Activated T-helper 1 cell treated with anti-CD3 and anti-CD28 coated beads, Interleukin-12 subunit alpha, Interleukin-12 subunit beta, Interleukin-2, Interleukin-4 antibody, amounts not matched to agents 30 ng/mL and 10 ng/mL and 1 ng/mL, durations not matched to agents 14 hours and 24 hours and 36 hours (primary cell): ENCODE measurements around the gene ATIC. TPM values are rescaled to one million over a fixed set of nuclear protein-coding genes. Genes with fewer than 3 reads are reported as not detected.

ENCODE experiments used
- DNase-seq: peaks from one replicate; pipeline ENCODE4 v3.0.0; 2021; ENCODE audit warnings: low spot score
- H3K27ac Mint-ChIP-seq: one replicate; pipeline ENCODE4 v1.8.0; 2021; ENCODE audit warnings: mild to moderate bottlenecking, mixed read lengths
- H3K27me3 Mint-ChIP-seq: one replicate; pipeline ENCODE4 v1.8.0; 2022; ENCODE audit warnings: mild to moderate bottlenecking, moderate library complexity, mixed read lengths; ENCODE audit not compliant: insufficient read depth
- H3K36me3 Mint-ChIP-seq: one replicate; pipeline ENCODE4 v1.8.0; 2021; ENCODE audit warnings: low read depth, mixed read lengths
- H3K4me1 Mint-ChIP-seq: one replicate; pipeline ENCODE4 v1.8.0; 2021; ENCODE audit warnings: low read depth, mixed read lengths
- H3K4me3 Mint-ChIP-seq: one replicate; pipeline ENCODE4 v1.8.0; 2021; ENCODE audit warnings: mild to moderate bottlenecking, moderate library complexity, mixed read lengths
- H3K9me3 Mint-ChIP-seq: one replicate; pipeline ENCODE4 v1.8.0; 2021; ENCODE audit warnings: mixed read lengths
- intact Hi-C: fragments of 100-400 bp; cut with micrococcal nuclease; formaldehyde crosslinking; loops from one replicate; pipeline ENCODE4 v1.15.1; 2024
- total RNA-seq: library from RNA; stranded (reverse); gene quantifications from 2 replicates; pipeline ENCODE4 v1.2.3, GENCODE V29; 2022

Gene ATIC
- total RNA-seq, 1 donor from 2014 or later, result 299 TPM

DNA sequence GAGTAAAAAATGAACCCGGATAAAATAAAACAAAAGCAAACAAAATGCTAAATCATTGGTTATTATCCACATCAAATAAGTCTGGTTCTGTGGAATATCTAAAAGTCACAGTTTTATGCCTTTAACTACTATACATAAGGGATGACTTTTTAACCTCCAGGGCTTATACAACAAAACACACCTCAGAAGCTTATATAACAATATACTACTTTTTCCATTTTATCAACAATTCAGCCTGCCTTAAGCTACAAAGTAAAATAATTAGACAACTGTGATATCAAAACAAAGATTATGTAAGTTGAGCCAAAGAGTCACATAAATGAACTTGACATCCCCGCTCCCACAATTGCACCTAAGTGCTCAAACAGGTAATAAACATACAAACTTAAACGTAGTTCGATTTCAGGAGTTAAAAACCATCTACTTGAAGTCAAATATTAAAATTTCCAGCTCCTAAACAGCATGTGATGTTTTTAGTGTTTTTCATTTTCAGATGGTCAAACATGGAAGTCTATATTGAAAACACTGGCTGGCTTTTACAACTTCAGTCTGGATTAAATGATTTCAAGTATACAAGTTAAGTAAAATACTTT is 54.7 kb downstream of the ATIC start:
- Mint-ChIP-seq H3K27me3 (no peaks in the 10 kb centered on the region), H3K27ac (no peak overlapping the region), H3K4me1 (no peaks in the 10 kb centered on the region), H3K9me3 (no peaks in the 10 kb centered on the region), H3K36me3 (peaks cover 16% of the 10 kb centered on the region), H3K4me3 (no peak overlapping the region)
- no peak for DNase-seq
- intact Hi-C loops, result no loop called here

DNA sequence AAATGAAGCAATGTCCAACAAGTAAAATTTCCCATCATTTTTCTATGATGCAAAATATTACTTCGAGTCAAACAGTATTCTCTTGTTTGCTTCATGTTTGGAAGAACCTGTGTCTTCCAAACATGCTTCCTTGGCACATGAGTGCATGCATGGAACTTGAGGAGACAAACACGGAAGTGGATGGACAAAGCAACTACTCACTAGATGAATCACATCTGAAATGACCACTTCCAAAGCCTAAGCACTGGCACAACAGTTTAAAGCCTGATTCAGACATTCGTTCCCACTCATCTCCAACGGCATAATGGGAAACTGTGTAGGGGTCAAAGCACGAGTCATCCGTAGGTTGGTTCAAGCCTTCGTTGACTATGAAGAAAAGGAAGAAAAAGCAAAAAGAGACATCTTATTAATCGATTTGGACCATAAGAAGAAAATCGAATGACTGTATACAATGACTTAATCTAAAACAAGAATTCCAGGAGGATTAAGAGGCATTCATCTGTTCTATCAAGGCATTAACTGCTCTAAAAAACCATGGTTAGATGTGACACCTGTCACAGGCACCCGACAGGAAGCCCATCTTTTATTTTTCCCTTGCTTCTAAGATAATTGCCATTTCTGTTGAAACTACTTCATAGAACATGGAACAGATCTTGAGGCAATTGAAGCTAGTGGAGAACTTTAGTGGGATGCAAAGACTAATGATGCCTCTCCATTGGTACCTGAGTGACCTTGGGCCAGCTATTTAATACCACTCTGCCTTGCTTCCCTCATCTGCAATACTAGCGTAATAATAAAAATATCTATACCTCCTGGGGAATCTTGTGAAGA is 56.0 kb downstream of the ATIC start:
- no peak overlapping the region for H3K27ac Mint-ChIP-seq
- H3K36me3 Mint-ChIP-seq, result peaks cover 14% of the 10 kb centered on the region
- no peaks in the 10 kb centered on the region for H3K9me3 Mint-ChIP-seq
- H3K27me3 Mint-ChIP-seq, result no peaks in the 10 kb centered on the region
- intact Hi-C loops, result no loop called here
- no peaks in the 10 kb centered on the region for H3K4me1 Mint-ChIP-seq
- DNase-seq, result no peak
- H3K4me3 Mint-ChIP-seq, result no peak overlapping the region

DNA sequence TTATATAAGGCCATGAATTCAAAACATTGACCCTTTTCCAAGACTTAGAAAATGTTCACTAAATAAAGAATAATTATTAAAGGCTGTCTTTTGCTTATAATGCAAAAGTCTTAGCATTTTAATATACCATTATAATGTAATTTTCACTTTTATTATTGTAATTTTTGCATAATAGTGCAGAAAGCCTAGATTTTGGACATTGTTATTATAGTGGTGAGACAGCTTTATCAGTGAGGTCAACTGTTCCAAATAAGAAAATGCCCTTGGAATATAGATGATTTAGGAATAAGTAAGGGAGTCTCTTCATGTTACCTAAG is 56.6 kb downstream of the ATIC start:
- no peak overlapping the region for H3K27ac Mint-ChIP-seq
- H3K4me3 Mint-ChIP-seq, result no peak overlapping the region
- H3K9me3 Mint-ChIP-seq, result no peaks in the 10 kb centered on the region
- H3K36me3 Mint-ChIP-seq, result peaks cover 12% of the 10 kb centered on the region
- H3K4me1 Mint-ChIP-seq, result no peaks in the 10 kb centered on the region
- H3K27me3 Mint-ChIP-seq, result no peaks in the 10 kb centered on the region
- intact Hi-C loops, result no loop called here
- DNase-seq, result no peak

DNA sequence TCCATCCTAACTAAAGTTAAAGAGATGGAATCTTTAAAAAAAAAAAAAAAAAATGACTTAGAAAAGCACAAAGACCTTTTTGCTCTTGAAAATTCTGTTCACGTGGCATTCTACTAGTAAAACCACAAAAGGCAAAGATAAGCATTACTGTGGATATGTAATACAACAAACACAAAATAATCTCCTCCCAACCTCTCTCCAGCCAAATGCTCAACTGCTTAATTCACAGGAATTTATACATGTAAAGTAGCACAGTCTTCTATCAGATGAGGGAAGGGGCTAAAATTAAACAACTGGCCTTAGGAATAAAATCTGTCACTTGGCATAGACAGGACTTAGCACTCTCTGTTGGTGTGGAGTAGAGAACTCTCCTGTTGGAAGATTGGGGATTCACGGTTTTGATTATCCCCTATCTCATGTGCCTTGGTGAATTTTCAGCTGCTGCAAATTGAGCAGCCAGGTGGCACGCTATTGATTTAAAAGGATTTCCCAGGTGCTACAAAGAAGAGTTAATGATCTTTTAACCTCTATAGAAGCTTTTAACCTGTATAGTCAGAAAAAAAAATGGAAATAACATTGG is 57.4 kb downstream of the ATIC start:
- no peaks in the 10 kb centered on the region for H3K4me1 Mint-ChIP-seq
- H3K9me3 Mint-ChIP-seq, result peaks cover 4% of the 10 kb centered on the region
- intact Hi-C loops, result no loop called here
- no peak for DNase-seq
- H3K36me3 Mint-ChIP-seq, result peaks cover 11% of the 10 kb centered on the region
- no peak overlapping the region for H3K27ac Mint-ChIP-seq
- H3K27me3 Mint-ChIP-seq, result no peaks in the 10 kb centered on the region
- H3K4me3 Mint-ChIP-seq, result no peak overlapping the region

DNA sequence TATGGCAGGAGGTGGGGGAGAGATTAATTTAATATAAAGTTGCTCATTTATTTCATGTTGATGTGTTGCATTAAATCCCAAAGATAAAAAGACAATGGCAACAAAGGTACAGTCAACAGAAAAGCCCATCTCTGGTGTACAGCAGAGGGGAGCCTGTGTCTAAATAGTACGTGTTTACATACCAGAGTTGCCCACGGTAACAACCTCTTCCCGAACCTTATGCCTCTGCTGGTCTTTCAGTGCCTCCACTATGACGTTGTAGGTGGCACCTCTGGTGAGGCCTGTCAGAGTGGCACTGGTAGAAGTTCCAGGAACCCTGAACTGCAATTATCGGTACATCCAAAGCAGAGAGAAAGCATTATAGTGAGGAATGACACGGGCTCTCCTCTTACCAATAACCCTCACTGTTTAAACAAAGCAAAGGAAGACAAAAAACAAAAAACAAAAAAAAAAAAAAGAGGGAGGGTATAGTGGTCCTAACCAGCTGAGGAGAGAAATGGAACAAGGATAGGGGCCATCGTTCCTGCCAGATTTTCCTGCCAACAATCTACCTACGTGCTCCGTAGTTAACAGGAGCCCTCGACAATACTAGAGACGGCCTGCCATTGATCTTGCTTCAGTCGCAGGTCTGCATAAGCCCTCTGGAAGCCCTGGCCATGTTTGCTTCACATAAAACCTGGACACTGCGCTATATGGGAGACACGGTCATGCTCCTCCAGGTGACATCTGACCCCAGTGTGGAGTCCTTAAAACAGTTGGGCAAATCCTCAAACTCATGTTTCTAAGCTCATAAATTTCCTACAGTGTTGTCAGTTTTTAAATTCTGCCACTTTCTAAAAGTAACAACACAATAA is 58.5 kb downstream of the ATIC start:
- no peak overlapping the region for H3K4me3 Mint-ChIP-seq
- intact Hi-C loops, result no loop called here
- peaks cover 10% of the 10 kb centered on the region for H3K9me3 Mint-ChIP-seq

DNA sequence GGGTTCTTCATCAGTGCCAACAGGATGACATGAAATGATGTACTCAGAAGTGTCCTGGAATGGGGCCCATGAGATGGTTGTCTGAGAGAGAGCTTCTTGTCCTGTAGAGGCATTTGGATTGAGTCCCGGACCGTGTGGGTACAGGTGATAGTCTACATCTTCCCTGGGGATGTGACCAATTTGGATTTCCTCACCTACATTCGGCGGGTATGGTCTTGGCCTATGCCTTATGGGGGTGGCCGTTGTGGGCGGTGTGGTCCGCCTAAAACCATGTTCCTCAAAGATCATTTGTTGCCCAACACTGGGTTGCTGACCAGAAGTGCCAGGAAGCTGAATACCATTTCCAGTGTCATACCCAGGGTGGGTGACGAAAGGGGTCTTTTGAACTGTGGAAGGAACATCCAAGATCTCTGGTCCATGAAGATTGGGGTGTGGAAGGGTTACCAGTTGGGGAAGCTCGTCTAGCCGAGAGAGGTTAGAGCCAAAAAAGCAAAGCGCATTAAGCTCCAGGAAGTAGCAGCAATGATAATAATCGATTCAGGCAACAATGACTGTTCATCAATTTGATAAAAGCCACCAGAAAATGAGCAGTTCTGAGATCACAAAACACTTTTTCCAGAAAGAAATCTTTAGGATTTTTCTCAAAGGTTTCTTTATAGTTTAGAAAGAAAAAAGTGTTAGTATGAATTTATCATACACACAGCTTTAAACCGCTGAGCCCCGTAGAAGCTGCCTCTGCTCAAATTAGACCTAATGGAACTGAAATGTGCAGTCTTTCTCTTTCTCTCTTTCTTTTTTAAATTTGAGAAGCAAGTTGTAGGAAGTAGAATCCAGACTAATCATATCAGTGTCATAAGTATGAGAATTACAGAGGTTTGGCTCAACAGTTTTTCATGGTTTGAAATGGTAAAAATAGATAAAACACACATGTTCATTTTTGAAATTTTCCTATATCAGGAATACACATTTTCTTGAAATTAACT is 60.3 kb downstream of the ATIC start:
- Mint-ChIP-seq H3K9me3 (peaks cover 10% of the 10 kb centered on the region), H3K4me1 (no peaks in the 10 kb centered on the region), H3K27me3 (no peaks in the 10 kb centered on the region), H3K4me3 (no peak overlapping the region), H3K36me3 (peaks cover 12% of the 10 kb centered on the region), H3K27ac (no peak overlapping the region)
- intact Hi-C loops, result no loop called here
- DNase-seq, result no peak

More for the DNA sequence above, 58.5 kb downstream of the ATIC start:
- H3K36me3 Mint-ChIP-seq, result peaks cover 14% of the 10 kb centered on the region
- no peaks in the 10 kb centered on the region for H3K4me1 Mint-ChIP-seq
- H3K27ac Mint-ChIP-seq, result no peak overlapping the region
- DNase-seq, result no peak
- no peaks in the 10 kb centered on the region for H3K27me3 Mint-ChIP-seq

DNA sequence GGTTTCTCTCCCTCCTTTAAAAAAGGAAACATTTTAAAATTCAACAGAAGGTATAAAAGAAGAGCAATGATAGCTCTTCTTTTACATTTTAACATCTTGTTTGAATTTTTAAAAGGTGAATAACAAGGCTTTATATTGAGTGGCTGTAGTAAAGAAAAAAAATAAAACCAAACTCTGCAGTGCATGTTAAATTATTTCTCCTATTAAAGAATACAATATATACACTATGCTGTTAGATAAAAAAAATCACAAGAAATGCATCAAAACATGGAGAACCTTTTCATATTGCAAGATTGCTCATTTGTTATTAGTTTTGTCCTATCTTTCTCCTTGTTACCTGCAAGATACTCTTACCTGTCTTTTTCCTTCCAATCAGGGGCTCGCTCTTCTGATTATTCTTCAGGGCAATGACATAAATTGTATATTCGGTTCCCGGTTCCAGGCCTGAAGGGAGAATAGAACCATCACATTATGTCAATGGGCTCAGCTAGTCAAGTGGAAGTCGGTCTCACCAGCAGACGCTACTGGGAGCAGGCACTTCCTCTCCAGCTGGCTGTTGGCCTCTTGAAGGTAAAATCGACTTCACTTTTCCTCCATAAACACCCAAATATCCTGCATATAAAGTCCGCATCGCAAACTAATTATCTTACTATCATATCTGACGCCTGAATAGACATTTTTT is 61.2 kb downstream of the ATIC start:
- intact Hi-C loops, result no loop called here
- no peak overlapping the region for H3K27ac Mint-ChIP-seq
- H3K4me3 Mint-ChIP-seq, result no peak overlapping the region
- no peaks in the 10 kb centered on the region for H3K4me1 Mint-ChIP-seq
- peaks cover 12% of the 10 kb centered on the region for H3K36me3 Mint-ChIP-seq
- H3K27me3 Mint-ChIP-seq, result no peaks in the 10 kb centered on the region
- no peak for DNase-seq
- H3K9me3 Mint-ChIP-seq, result peaks cover 10% of the 10 kb centered on the region

DNA sequence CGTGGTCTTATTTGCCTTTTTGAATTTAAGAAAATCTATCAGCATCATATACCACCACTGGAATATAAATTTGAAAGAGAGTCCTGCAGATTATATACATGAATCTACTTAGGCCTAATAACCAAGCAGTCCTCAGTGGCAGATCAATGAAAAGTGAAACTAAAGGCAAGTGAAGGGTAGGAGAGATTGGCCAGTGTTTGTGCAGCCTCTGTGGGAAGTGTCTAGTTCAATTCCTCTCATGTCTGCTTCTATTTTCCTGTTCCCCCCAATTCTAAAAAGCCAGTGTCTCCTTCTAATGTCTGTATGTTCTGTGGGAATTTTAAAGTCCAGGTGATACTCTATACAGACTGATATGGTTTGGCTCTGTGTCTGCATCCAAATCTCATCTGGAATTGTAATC is 62.1 kb downstream of the ATIC start:
- no peaks in the 10 kb centered on the region for H3K27me3 Mint-ChIP-seq
- peaks cover 10% of the 10 kb centered on the region for H3K9me3 Mint-ChIP-seq

DNA sequence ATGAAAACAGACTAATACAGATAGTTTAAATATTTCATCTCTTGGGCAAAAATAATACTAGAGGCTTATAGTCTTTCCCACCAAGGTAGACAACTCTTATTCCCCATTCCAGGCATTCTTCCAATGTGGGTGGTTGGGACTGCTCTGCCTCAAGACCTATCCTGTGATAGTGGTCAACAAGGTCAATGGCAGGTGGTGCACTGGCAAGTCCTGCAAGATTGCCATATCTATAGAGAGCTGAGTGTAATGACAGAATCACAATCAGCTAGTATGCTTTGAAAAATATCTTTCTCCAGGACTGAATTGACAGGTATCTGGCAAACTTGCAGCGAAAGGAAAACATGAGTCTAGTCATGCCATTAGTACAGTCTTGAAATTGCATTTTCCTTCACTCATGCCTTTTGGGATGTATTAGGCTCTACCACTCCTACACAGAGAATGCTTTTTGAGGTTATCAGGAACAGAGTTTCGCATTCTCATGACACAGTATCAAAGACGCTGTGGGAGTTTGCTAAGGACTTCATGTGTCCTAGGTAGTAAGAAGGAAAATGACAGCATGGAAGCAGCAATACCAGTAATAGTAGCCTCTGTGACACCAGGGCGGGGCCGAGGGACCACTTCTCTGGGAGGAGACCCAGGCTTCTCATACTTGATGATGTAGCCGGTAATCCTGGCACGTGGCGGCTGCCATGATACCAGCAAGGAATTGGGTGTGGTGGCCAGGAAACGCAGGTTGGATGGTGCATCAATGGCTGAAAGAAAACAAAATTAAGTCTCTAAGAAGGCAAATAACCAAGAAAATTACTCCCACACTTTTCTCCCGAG is 63.0 kb downstream of the ATIC start:
- no peak for DNase-seq
- H3K36me3 Mint-ChIP-seq, result peaks cover 12% of the 10 kb centered on the region
- no peak overlapping the region for H3K27ac Mint-ChIP-seq
- intact Hi-C loops, result no loop called here
- no peaks in the 10 kb centered on the region for H3K4me1 Mint-ChIP-seq
- peaks cover 10% of the 10 kb centered on the region for H3K9me3 Mint-ChIP-seq
- H3K27me3 Mint-ChIP-seq, result no peaks in the 10 kb centered on the region
- H3K4me3 Mint-ChIP-seq, result no peak overlapping the region

More for the DNA sequence above, 62.1 kb downstream of the ATIC start:
- peaks cover 12% of the 10 kb centered on the region for H3K36me3 Mint-ChIP-seq
- H3K4me1 Mint-ChIP-seq, result no peaks in the 10 kb centered on the region
- no peak overlapping the region for H3K4me3 Mint-ChIP-seq
- intact Hi-C loops, result no loop called here
- no peak overlapping the region for H3K27ac Mint-ChIP-seq
- no peak for DNase-seq

DNA sequence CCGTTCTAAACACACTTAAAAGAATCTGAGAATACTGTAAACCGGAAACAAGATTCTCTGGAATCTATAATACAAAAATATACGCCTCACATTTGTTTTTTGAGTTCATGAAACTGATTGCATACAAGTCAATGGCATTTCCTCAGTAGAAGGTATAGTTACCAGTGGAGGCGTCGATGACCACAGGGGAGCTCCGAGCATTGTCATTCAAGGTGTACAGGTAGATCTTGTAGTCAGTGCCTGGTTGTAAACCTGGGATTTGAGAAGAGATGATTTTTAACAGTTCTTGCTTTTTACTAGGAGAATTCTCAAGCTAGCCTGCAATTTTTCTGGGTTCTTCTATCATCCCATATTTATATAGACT is 63.6 kb downstream of the ATIC start:
- Mint-ChIP-seq H3K27me3 (no peaks in the 10 kb centered on the region), H3K9me3 (peaks cover 10% of the 10 kb centered on the region), H3K4me1 (no peaks in the 10 kb centered on the region), H3K36me3 (peaks cover 10% of the 10 kb centered on the region), H3K27ac (no peak overlapping the region), H3K4me3 (no peak overlapping the region)
- intact Hi-C loops, result no loop called here
- no peak for DNase-seq

DNA sequence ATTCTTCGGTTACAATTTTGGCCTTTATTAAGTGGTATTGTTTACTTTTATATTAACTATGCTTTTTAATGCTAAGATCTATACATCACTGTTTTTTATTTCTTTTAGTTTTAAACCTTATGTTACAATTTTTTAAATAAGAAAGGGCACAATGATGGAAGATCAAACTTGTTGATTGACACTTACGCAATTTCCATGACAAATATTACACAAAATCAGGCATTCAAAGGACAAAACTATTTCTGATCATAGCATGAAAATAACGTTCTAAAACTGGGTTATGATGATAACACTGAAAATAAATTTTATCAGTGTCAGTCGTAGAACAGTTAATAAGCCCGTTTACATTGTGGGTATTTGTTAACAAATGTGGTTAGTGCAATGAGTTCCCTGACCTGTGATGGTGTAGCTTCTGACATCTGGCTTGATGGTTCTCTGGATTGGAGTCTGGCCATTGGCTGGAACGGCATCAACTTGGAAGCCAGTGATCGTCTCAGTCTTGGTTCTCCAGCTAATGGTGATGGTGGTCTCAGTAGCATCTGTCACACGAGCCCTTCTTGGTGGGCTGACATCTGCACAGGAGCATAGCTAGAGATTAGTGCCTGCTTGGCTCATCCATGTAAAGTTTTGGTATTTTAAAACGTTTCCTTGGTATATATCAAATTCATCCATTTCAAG is 64.4 kb downstream of the ATIC start:
- Mint-ChIP-seq H3K4me1 (no peaks in the 10 kb centered on the region), H3K9me3 (peaks cover 10% of the 10 kb centered on the region), H3K36me3 (peaks cover 10% of the 10 kb centered on the region), H3K4me3 (no peak overlapping the region), H3K27ac (no peak overlapping the region), H3K27me3 (no peaks in the 10 kb centered on the region)
- no peak for DNase-seq
- intact Hi-C loops, result no loop called here
